Limb (tissue), 2 donors: ENCODE measurements around the gene SNX9.
"Not testable (repeated sequence)": the region's sequence is repeated elsewhere in the genome, so short reads cannot be mapped to it uniquely, and the experiment has no call there.

ENCODE experiments used
- DNase-seq, 2 donors: peaks; one replicate each; pipeline ENCODE4 v3.0.0-alpha.2; 2016; ENCODE audit errors: extremely low spot score in 2 of 2

SNX9 gene

DNA sequence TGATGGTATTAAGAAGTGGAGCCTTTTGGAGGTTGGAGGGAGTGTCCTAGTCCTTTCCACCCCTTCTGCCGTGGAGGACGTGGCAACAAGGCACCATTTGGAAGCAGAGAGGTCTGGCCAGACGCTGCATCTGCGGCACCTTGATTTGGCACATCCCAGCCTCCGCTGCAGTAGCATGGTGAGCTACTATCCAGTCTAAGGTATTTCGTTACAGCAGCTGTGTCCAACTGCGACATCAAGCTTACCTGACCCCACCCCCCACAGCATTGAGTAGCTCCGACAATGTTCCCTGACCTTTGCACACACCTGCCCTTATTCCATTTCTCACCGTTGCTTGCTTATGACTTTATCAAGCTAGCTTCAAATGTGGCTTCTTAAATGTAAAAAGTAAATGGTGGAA is 128.8 kb downstream of the SNX9 start:
- no peak for DNase-seq

DNA sequence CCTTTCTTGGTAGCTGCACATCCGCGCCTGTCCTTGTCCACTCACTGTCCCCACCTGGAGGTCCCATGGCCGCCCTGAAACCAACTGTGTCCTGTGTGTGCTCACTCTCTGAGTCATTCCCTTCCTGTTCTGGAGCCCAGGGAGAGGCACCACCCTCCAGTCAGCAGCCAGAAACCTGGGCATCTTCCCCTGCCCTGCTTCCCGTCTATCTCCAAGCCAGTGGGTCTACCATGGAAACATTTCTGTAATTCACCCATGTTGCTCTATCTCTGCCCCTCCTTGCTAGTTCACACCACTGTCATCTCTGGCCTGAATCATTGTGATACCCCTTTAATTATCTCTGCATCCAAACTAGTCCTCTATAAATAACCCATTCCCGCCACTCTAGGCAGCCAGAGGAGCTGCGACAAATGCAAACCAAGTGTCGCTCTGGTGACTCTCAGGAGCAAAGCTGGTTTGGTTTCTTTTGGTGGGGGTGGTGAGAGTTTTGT is 129.9 kb downstream of the SNX9 start:
- DNase-seq = no peak

DNA sequence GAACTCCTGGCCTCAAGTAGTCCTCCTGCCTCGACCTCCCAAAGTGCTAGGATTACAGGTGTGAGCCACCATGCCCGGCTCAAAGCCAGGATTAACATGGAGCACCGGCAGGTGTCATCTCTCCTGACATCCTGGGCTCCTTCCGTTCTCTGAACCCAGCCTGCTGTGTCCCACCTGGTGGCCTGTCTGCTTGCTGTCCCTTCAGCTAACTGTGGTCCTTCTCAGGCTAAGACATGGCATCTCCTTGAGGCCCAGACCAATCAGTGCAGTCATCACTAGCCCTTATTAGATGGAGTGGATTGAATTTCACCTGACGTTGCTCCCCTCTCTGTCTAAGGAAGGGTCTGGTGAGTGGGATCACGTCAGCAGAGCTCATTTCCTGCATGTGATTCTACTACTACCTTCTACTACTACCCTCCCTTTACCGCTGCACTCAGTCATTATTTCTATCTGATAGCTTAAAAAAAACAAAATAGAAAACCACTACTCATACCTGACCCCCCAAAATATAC is 130.6 kb downstream of the SNX9 start:
- no peak for DNase-seq

- DNase-seq = peak in 1 of 2 donors; percentile 36
Observed at GRCh38 chr6:157954150-157955117, 131.4 kb downstream of the SNX9 start.

DNA sequence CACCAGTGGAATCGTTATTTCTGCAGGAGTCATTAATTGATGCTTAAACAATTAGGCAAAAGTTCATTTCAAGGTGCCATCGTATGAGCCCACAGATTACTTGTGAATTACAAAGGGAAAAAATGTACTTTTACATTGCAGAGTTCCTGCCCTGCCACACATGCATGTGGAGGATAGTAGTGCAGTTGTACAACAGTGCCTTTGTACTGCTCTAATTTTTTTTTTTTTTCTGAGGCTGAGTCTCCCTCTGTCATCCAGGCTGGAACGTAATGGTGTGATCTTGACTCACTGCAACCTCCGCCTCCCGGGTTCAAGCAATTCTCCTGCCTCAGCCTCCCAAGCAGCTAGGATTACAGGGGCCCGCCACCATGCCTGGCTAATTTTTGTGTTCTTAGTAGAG is 132.6 kb downstream of the SNX9 start:
- DNase-seq = no peak

GRCh38 chr6:157956171-157956730 is 133.2 kb downstream of the SNX9 start:
- no peak for DNase-seq

- DNase-seq = no peak
Observed at GRCh38 chr6:157959451-157960227, 136.6 kb downstream of the SNX9 start.

DNA sequence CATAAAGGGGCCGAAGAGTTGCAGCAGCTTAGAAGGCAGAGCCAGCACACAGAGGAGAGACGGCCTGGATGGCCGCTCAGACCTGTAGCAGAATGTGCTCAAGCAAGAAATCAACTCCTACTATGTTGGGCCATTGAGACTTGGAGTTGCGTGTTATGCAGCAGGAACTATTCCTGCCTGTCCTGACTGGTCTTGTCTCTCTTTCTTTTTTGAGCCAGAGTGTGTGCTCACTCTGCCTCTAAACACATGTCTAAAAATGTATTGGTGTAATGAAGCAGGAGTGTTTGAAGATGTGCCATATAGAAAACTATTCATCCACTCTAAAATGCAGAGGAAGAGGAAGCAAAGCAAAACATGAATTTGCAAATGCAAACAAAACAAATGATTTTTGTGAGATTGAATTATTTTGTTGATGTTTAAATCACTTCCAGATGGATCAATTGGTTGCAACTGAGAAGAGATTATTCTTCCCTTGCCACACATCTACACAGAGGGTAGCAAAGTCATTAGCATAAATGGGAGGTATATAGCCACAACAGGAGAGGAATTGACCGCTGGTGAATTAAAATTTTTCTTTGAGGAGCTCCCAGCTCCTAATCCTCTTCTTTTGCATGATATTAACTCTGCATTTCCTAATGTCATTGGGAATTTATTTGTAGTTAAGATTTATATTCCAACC is 138.2 kb downstream of the SNX9 start:
- DNase-seq = no peak

GRCh38 chr6:157961832-157962575 is 139.0 kb downstream of the SNX9 start:
- DNase-seq = no peak

DNA sequence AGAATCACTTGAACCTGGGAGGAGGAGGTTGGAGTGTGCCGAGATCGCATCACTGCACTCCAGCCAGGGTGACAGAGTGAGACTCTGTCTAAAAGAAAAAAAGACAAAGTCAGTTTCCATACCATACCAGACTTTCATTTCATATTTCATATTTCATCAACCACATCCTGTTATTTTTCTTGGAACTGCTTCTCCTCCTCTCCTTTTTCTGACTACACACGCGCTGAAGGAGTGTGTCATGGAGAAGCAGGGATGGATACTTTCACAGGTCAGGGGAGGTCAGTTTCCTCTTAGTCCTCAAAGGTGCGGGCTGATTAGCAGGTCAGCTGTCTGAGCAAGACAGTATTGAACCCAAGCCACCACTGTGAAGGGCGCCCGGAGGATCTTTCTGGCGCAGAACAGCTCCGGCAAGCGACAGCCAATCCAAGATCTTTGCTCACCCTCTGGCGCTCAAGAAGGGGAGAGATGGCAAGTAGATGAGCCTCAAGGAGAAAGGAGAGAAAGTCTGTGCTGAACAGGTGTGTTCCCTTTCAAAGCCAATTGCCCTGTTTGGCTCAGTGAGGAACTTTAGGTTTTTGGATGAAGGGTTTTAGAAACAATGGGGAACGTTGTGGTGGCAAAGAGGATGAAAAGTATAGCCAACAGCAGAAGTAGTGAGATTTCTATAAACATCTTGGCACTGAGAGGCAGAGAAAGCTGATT is 139.7 kb downstream of the SNX9 start:
- no peak for DNase-seq

- DNase-seq = no peak
Observed at GRCh38 chr6:157964100-157964499, 141.1 kb downstream of the SNX9 start.

- no peak for DNase-seq
Observed at GRCh38 chr6:157965387-157965786, 142.3 kb downstream of the SNX9 start.

- DNase-seq = no peak
Observed at GRCh38 chr6:157966589-157966977, 143.5 kb downstream of the SNX9 start.

- no peak for DNase-seq
Observed at GRCh38 chr6:157967020-157967419, 144.0 kb downstream of the SNX9 start.

DNA sequence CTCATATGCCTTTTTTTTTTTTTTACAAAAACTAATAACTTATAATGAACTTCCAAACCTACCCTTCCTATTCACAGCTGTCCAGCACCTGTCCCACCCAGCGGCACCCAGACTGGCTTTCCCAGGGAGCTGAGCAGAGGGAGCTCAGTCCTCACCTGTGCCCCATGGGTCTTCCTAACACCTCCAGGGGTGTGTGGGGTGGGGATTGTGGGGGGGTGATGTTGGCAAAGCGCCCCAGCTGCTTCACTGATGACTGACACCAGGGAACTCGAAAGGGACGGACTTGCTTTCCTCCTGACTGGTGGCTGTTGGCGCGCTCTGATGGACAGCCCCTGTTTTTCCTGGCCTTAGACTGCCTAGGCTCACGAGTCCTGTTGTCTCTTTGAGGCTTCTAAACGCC is 144.4 kb downstream of the SNX9 start:
- DNase-seq = no peak

DNA sequence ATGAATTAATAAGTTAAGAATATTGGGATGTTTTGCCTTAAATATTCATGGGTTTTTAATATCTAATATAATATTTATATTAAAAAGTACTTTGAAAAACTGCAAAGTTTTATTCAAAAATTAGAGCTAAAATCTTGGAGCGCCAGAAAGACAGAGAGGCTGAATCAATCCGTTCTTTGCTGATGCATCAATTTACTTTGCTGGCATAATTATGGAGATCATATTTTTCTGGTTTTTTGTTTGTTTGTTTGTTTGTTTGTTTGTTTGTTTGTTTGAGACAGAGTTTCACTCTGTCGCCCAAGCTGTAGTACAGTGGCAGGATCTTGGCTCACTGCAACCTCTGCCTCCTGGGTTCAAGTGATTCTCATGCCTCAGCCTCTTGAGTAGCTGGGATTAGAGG is 149.1 kb downstream of the SNX9 start:
- DNase-seq = not testable (repeated sequence)

GRCh38 chr6:157974341-157974894 is 151.4 kb downstream of the SNX9 start:
- no peak for DNase-seq

- no peak for DNase-seq
Observed at GRCh38 chr6:157974967-157975366, 151.9 kb downstream of the SNX9 start.

DNA sequence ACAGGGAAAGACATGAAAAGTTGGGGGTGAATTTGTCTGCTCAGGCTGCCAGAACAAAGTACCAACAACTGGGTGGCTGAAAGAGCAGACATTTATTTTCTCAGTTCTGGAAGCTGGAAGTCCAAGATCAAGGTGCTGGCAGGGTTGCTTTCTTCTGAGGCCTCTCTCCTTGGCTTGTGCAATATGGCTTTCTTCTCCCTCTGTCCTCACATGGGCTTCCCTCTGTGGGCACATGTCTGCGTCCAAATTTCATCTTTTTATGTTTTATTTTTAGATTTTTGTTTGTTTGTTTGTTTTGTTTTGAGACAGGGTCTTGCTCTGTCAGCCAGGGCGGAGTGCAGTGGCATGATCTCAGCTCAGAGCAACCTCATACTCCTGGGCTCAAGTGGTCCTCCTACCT is 152.4 kb downstream of the SNX9 start:
- DNase-seq = no peak
